NB4 (cell line): ENCODE results near the gene GATA5.

Experiments
- DNase-seq: peaks from one replicate; pipeline ENCODE4 v3.0.0; 2010; ENCODE audit warnings: low read depth
- H3K4me3 ChIP-seq: one replicate; pipeline ENCODE4 v1.5.1; 2011; ENCODE audit warnings: mild to moderate bottlenecking, low read depth, low read length, moderate library complexity
- CTCF ChIP-seq: IDR thresholded peaks from one replicate; pipeline ENCODE4 v1.5.1; 2012; ENCODE audit warnings: low read depth, low read length
- MAX ChIP-seq: IDR thresholded peaks from 2 replicates; pipeline ENCODE4 v1.6.1; 2011; ENCODE audit warnings: low read depth, low read length
- MYC ChIP-seq: IDR thresholded peaks from 2 replicates; pipeline ENCODE4 v1.6.1; 2011; ENCODE audit warnings: low read depth, low read length
- POLR2A ChIP-seq: IDR thresholded peaks from 2 replicates; pipeline ENCODE4 v1.6.1; 2011; ENCODE audit warnings: mild to moderate bottlenecking; ENCODE audit not compliant: insufficient read length; ENCODE audit errors: extremely low read depth

The GATA5 gene

GRCh38 chr20:62475772-62476055 lies at the start of gene GATA5:
Gene GATA5 (minus strand): TSS chr20:62475995. CDS start chr20:62475521, 474 bp downstream.
- DNase-seq, result no peak
- no peak within 1 kb of the TSS for H3K4me3 ChIP-seq
- TF ChIP-seq CTCF (no peak), MYC (no peak), MAX (no peak), POLR2A (no peak)

- no peak for DNase-seq
- no peak overlapping the region for H3K4me3 ChIP-seq
- TF ChIP-seq CTCF, result no peak
- TF ChIP-seq MYC, result no peak
- TF ChIP-seq MAX, result no peak
- TF ChIP-seq POLR2A, result no peak
Observed at GRCh38 chr20:62525014-62525413, 49.2 kb upstream of the GATA5 start.

GRCh38 chr20:62524505-62524911 lies 48.7 kb upstream of the GATA5 start:
- H3K4me3 ChIP-seq, result no peak overlapping the region
- DNase-seq, result no peak
- TF ChIP-seq POLR2A, result no peak

GRCh38 chr20:62523473-62524203 lies 47.8 kb upstream of the GATA5 start:
- no peak overlapping the region for H3K4me3 ChIP-seq
- peak; percentile 82 for DNase-seq
- TF ChIP-seq CTCF, result no peak
- no peak for TF ChIP-seq MYC

- no peak for TF ChIP-seq MYC
- no peak for TF ChIP-seq CTCF
- no peak for TF ChIP-seq POLR2A
- no peak overlapping the region for H3K4me3 ChIP-seq
- no peak for DNase-seq
Observed at GRCh38 chr20:62522748-62523396, 47.1 kb upstream of the GATA5 start.

- H3K4me3 ChIP-seq, result no peak overlapping the region
- TF ChIP-seq MAX, result no peak
- TF ChIP-seq CTCF, result no peak
- TF ChIP-seq MYC, result no peak
- no peak for TF ChIP-seq POLR2A
- DNase-seq, result no peak
Observed at GRCh38 chr20:62519826-62520225, 44.0 kb upstream of the GATA5 start.
